HFF-Myc (cell line): ENCODE results near the gene ADH7.
"Not testable (repeated sequence)": the region's sequence is repeated elsewhere in the genome, so short reads cannot be mapped to it uniquely, and the experiment has no call there.

Experiments
- DNase-seq: peaks from one replicate; pipeline ENCODE4 v3.0.0-alpha.2; 2011; ENCODE audit warnings: low read depth; ENCODE audit errors: extremely low read depth
- H3K4me3 ChIP-seq: replicated peaks from 2 replicates; pipeline ENCODE4 v1.5.1; 2011; ENCODE audit warnings: low read depth, mild to moderate bottlenecking, control low read depth, low read length
- TF ChIP-seq, protein P1 (sequence below): IDR thresholded peaks from 2 replicates; pipeline ENCODE4 v1.5.1; 2012; ENCODE audit warnings: mild to moderate bottlenecking, low read depth, low read length, control low read depth; ENCODE audit errors: missing control alignments

Gene ADH7

DNA sequence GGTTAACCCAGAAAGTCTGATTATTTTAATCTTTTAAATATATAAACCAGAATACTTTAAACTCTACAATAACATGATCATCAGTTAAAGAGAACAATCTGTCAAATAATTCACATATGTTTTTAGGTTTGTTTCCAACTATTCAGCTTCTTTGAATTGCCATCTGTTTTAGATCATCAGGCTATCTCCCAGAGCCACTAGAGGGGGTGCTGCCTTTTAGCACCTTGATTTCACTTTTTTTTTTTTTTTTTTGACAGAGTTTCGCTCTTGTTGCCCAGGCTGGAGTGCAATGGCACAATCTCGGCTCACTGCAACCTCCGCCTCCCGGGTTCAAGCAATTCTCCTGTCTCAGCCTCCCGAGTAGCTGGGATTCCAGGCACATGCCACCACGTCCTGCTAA, 57.8 kb downstream of the ADH7 start:
- TF ChIP-seq, protein P1, sequence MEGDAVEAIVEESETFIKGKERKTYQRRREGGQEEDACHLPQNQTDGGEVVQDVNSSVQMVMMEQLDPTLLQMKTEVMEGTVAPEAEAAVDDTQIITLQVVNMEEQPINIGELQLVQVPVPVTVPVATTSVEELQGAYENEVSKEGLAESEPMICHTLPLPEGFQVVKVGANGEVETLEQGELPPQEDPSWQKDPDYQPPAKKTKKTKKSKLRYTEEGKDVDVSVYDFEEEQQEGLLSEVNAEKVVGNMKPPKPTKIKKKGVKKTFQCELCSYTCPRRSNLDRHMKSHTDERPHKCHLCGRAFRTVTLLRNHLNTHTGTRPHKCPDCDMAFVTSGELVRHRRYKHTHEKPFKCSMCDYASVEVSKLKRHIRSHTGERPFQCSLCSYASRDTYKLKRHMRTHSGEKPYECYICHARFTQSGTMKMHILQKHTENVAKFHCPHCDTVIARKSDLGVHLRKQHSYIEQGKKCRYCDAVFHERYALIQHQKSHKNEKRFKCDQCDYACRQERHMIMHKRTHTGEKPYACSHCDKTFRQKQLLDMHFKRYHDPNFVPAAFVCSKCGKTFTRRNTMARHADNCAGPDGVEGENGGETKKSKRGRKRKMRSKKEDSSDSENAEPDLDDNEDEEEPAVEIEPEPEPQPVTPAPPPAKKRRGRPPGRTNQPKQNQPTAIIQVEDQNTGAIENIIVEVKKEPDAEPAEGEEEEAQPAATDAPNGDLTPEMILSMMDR, result peak; percentile 60
- peak; percentile 62 for DNase-seq
- H3K4me3 ChIP-seq, result not testable (repeated sequence)

DNA sequence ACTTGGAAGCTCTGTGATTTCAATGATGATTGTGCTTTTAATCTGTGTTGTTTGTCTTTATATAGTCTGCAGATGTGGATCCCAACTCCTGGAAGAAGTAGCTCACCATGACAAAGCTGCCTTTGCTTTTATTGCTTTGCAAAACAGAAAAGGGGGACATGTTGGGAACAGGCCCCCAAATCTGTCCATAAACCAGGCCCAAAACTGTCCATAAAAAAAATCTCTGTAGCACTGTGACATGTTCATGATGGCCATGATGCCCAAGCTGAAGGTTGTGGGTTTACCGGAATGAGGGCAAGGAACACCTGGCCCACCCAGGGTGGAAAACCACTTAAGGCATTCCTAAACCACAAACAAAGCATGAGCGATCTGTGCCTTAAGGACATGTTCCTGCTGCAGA, 62.7 kb downstream of the ADH7 start:
- DNase-seq, result not testable (repeated sequence)

DNA sequence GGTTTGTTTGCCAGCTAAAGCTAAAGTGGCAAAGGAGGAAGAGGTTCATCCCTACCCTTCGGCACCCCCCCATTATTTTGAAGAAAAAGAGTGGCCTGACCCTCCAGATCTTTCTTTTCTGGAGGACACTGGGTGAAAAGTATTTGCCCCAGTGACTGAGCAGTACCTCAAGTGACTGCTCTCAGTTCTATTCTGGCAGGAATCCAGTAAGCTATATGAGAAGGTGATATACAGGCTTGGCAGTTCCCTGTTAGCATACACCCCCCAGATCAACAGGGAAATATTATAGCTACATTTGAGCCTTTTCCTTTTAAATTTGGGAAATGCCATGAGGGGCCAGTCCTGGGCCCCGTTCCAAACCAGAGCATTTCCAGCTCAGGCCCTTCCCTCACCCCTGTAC, 67.3 kb downstream of the ADH7 start:
- H3K4me3 ChIP-seq, DNase-seq: not testable (repeated sequence)

More for the DNA sequence above, 62.7 kb downstream of the ADH7 start:
- not testable (repeated sequence) for H3K4me3 ChIP-seq

DNA sequence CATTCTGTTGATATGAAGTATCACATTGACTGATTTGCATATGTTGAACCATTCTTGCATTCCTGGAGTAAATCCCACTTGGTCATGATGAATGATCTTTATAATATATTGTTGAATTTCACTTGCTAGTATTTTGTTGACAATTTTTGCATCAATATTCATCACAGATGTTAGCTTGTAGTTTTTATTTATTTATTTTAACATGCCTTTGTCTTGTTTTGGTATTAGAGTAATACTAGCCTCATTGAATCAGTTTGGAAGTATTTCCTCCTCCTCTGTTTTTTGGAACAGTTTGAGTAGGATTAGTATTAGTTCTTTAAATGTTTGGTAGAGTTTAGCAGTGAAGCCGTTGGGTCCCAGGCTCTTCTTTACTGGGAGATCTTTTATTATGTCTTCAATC, 68.7 kb downstream of the ADH7 start:
- no peak overlapping the region for H3K4me3 ChIP-seq

DNA sequence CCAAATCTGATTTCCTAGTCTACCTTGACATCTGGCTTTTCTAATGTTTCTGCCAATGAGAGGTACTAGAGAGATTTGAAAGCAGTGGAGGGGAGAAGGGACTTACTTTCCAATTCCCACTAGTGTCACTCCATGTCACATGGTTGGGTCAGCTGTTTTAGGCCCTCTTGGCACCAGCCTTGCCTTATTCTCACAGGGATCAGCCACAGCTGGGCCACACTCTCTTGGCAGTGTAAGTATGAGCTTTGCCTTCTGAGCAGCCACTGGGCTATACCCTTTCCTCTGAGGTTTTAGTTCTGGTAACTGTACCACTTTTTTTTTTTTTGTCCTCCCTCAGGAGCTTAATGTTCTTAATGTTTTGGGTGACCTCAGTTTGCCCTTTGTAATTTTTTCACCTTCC, 72.4 kb downstream of the ADH7 start:
- H3K4me3 ChIP-seq, result no peak overlapping the region
- no peak for DNase-seq
- TF ChIP-seq, protein P1, result no peak

More for the DNA sequence above, 68.7 kb downstream of the ADH7 start:
- TF ChIP-seq, protein P1, result no peak
- DNase-seq, result no peak
